Activated naive CD4-positive, alpha-beta T cell treated with anti-CD3 and anti-CD28 coated beads for 36 hours (primary cell): ENCODE results near the gene HMGXB4. TPM values are rescaled to one million over a fixed set of nuclear protein-coding genes. Genes with fewer than 3 reads are reported as not detected.

Source experiments
- CTCF ChIA-PET: fragments of 350-600 bp; sonication (Branson Sonifier 250); formaldehyde crosslinking; loops from one replicate; lab custom pipeline; 2021; ENCODE audit warnings: antibody characterized with exemption; lab: Charles Lee
- DNase-seq: peaks from one replicate; pipeline ENCODE4 v3.0.0-alpha.2; 2020
- H3K27ac Mint-ChIP-seq: one replicate; pipeline ENCODE4 v1.8.0; 2021; ENCODE audit warnings: mild to moderate bottlenecking, mixed read lengths
- H3K27me3 Mint-ChIP-seq: one replicate; pipeline ENCODE4 v1.8.0; 2021; ENCODE audit warnings: low read depth, mixed read lengths
- H3K36me3 Mint-ChIP-seq: one replicate; pipeline ENCODE4 v1.8.0; 2021; ENCODE audit warnings: low read depth, mixed read lengths
- H3K4me1 Mint-ChIP-seq: one replicate; pipeline ENCODE4 v1.8.0; 2021; ENCODE audit warnings: low read depth, mixed read lengths
- H3K4me3 Mint-ChIP-seq: one replicate; pipeline ENCODE4 v1.8.0; 2021; ENCODE audit warnings: mild to moderate bottlenecking, moderate library complexity, mixed read lengths
- H3K9me3 Mint-ChIP-seq: one replicate; pipeline ENCODE4 v1.8.0; 2021; ENCODE audit warnings: mixed read lengths
- intact Hi-C: fragments of 100-400 bp; cut with micrococcal nuclease; formaldehyde crosslinking; loops from one replicate; pipeline ENCODE4 v1.15.1; 2023
- total RNA-seq, 2 experiments: library from RNA; stranded (reverse); gene quantifications; one replicate each; pipeline ENCODE4 v1.2.3, GENCODE V29; 2021

The HMGXB4 gene
- total RNA-seq, 2 experiments from 2014 or later: 36.6 to 38.2 TPM

DNA sequence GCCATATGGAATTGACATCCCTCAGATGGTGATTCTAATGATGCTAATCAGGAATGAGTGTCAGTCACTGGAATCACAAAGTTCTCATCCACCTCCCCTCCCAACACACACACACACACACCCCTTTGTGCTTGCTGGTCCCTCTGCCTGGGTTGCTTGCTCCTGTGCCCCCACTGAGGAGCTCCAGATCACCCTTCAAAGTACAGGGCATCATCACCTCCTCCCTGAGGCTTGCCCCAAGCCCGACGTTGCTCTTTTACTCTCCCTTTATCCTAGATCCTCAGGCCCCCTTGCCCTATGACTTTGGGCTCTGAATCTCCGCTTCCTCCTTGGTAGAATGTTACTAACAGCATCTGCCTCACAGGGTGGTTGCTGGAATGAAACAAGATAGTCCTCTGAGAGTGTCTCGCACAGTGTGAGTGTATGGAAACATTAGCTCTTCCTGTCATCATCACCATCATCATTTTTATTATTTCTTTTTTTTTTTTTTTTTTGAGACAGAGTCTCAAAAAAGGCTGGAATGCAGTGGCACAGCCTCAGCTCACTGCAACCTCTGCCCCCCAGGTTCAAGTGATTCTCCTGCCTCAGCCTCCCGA lies 45.8 kb downstream of the HMGXB4 start:
- Mint-ChIP-seq H3K4me3 (no peak overlapping the region), H3K27ac (no peak overlapping the region), H3K9me3 (no peaks in the 10 kb centered on the region)

GRCh38 chr22:35305525-35306070 lies 48.3 kb downstream of the HMGXB4 start:
- no peak overlapping the region for H3K27ac Mint-ChIP-seq

More for the DNA sequence above, 45.8 kb downstream of the HMGXB4 start:
- DNase-seq: no peak
- no peaks in the 10 kb centered on the region for H3K27me3 Mint-ChIP-seq
- peaks cover 56% of the 10 kb centered on the region for H3K4me1 Mint-ChIP-seq
- CTCF ChIA-PET: interaction anchor here (0.6 kb wide), 1 partner anchor 74 kb away, joined by 5 read pairs; no protein-coding TSS in a partner anchor
- H3K36me3 Mint-ChIP-seq: peaks cover 1% of the 10 kb centered on the region
- intact Hi-C loops: no loop called here

GRCh38 chr22:35306350-35306967 lies 49.2 kb downstream of the HMGXB4 start:
- H3K27ac Mint-ChIP-seq: no peak overlapping the region
- no peak for DNase-seq
- no peaks in the 10 kb centered on the region for H3K9me3 Mint-ChIP-seq
- CTCF ChIA-PET: interaction anchor here (0.9 to 1.7 kb wide), 2 partner anchors 21 to 277 kb away, joined by 3 read pairs; no protein-coding TSS in a partner anchor
- H3K4me3 Mint-ChIP-seq: no peak overlapping the region
- peaks cover 1% of the 10 kb centered on the region for H3K36me3 Mint-ChIP-seq
- intact Hi-C loops: no loop called here
- H3K27me3 Mint-ChIP-seq: no peaks in the 10 kb centered on the region
- peaks cover 76% of the 10 kb centered on the region for H3K4me1 Mint-ChIP-seq

More at GRCh38 chr22:35305525-35306070, 48.3 kb downstream of the HMGXB4 start:
- Mint-ChIP-seq H3K4me3 (no peak overlapping the region), H3K9me3 (no peaks in the 10 kb centered on the region), H3K36me3 (peaks cover 1% of the 10 kb centered on the region), H3K4me1 (peaks cover 72% of the 10 kb centered on the region), H3K27me3 (no peaks in the 10 kb centered on the region)
- intact Hi-C loops: no loop called here
- CTCF ChIA-PET: interaction anchor here (0.9 to 1.1 kb wide), 2 partner anchors 14 to 155 kb away, joined by 3 read pairs; no protein-coding TSS in a partner anchor
- no peak for DNase-seq

DNA sequence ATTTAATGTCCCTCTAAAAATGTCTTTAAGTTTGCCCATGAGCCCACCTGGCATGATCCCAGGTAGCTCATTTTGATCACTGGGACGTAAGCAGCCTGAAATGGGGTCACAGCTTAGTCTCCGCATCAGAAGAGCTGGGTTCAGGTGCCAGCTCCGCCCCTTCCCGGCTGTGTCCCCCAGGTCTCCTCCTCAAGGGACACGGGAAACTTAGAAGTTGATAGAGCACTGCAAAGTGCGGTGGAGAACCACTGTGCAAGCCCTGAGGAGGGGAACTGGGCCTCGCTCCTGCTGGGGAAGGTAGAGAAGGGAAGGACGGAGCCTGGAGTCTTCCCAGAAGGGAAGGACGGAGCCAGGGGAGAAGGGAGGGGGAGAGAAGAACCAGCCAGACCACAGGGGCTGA lies 50.1 kb downstream of the HMGXB4 start:
- CTCF ChIA-PET: interaction anchor here (1.7 kb wide), 1 partner anchor 20 kb away, joined by 3 read pairs; no protein-coding TSS in a partner anchor
- H3K4me1 Mint-ChIP-seq: peaks cover 78% of the 10 kb centered on the region
- H3K27me3 Mint-ChIP-seq: no peaks in the 10 kb centered on the region
- intact Hi-C loops: no loop called here
- peaks cover 1% of the 10 kb centered on the region for H3K36me3 Mint-ChIP-seq
- H3K9me3 Mint-ChIP-seq: no peaks in the 10 kb centered on the region
- no peak overlapping the region for H3K27ac Mint-ChIP-seq
- no peak for DNase-seq
- no peak overlapping the region for H3K4me3 Mint-ChIP-seq

- H3K4me3 Mint-ChIP-seq: no peak overlapping the region
- intact Hi-C loops: no loop called here
- peaks cover 5% of the 10 kb centered on the region for H3K36me3 Mint-ChIP-seq
- no peaks in the 10 kb centered on the region for H3K27me3 Mint-ChIP-seq
- peaks cover 78% of the 10 kb centered on the region for H3K4me1 Mint-ChIP-seq
- no peak overlapping the region for H3K27ac Mint-ChIP-seq
- CTCF ChIA-PET: interaction anchor here (0.6 kb wide), 1 partner anchor 963 kb away, joined by 3 read pairs; no protein-coding TSS in a partner anchor
- DNase-seq: no peak
- no peaks in the 10 kb centered on the region for H3K9me3 Mint-ChIP-seq
Observed at GRCh38 chr22:35307892-35308291, 50.6 kb downstream of the HMGXB4 start.

DNA sequence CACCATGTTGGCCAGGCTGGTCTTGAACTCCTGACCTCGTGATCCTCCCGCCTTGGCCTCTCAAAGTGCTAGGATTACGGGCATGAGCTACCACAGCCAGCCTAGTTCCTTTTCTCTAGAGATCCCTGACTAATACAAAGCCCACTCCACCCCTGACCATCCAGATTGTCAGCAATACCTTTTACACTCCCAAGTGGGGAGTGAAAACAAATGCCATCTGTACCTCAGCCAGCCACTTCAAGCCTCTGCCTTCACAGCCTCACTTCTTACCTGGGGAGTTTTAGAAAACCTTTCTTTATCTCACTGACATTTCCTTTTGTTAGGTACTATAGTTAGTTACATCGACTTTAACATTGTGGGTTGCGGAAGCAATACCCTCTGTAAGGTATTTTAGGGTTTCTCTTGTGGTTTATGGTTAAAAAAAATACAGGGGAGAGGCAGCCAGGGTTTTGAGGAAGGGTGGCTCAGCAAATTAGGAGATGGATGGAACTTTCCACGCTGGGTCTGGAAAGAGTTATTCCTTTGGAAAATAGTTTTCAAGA lies 51.3 kb downstream of the HMGXB4 start:
- no peaks in the 10 kb centered on the region for H3K9me3 Mint-ChIP-seq
- CTCF ChIA-PET: interaction anchor here (0.6 kb wide), 1 partner anchor 962 kb away, joined by 3 read pairs; no protein-coding TSS in a partner anchor
- intact Hi-C loops: no loop called here
- no peak overlapping the region for H3K27ac Mint-ChIP-seq
- peaks cover 80% of the 10 kb centered on the region for H3K4me1 Mint-ChIP-seq
- no peak overlapping the region for H3K4me3 Mint-ChIP-seq
- H3K36me3 Mint-ChIP-seq: peaks cover 5% of the 10 kb centered on the region
- H3K27me3 Mint-ChIP-seq: no peaks in the 10 kb centered on the region
- no peak for DNase-seq

DNA sequence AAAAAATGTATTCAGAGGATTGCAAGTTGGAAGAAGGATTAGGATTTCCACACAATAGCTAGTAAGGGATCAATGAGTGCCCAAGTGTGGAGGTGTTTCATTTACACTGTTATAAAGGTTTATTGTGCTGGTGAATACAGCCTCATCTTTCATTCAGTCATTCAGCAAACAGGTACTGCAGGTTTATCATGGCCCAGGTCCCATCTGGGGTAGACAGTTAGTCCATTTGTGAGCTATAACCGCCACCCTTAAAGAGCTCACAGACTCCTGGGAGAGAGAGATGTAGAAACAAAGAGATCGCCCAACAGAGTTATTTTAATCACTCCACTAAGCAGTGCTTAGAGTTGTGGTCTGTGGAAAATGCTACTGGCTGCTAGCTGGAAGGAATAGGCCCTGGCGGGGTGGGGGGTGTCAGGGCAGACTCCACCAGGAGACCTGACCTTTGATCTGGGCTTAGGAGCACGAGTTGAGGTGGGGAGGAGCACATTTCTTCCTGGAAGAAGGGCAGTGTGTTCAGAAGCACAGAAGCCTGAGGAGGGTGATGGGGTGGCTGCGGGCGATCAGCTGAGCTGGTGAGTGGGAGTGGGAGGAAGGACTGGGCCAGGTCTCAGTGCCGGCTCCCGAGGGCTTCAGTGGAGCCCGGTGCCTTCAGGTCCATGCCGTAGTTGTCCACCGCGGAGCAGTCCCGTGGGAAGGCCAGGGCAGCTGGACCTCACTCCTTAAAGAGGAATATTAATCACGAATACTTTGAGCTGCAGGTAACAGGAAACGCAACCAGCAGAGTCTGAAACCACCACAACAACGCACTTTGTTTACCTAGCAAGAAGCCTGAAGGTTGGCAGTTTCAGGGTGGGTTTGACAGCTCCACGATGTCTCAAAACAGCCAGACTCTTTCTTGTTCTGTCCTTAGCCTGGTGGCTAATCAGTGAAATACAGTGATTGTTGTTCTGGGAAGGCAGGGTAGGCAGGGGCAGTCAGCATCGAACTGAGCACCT lies 53.6 kb downstream of the HMGXB4 start:
- CTCF ChIA-PET: interaction anchor here (0.7 kb wide), 2 partner anchors 11 to 26 kb away, joined by 3 to 4 read pairs; no protein-coding TSS in a partner anchor
- DNase-seq: no peak
- no peaks in the 10 kb centered on the region for H3K9me3 Mint-ChIP-seq
- peak overlapping the region; percentile 42 for H3K27ac Mint-ChIP-seq
- no peaks in the 10 kb centered on the region for H3K27me3 Mint-ChIP-seq
- peaks cover 5% of the 10 kb centered on the region for H3K36me3 Mint-ChIP-seq
- peaks cover 79% of the 10 kb centered on the region for H3K4me1 Mint-ChIP-seq
- intact Hi-C loops: no loop called here
- no peak overlapping the region for H3K4me3 Mint-ChIP-seq

- no peak overlapping the region for H3K27ac Mint-ChIP-seq
- CTCF ChIA-PET: no interaction called here
- no peaks in the 10 kb centered on the region for H3K9me3 Mint-ChIP-seq
- no peak for DNase-seq
- H3K36me3 Mint-ChIP-seq: peaks cover 5% of the 10 kb centered on the region
- intact Hi-C loops: no loop called here
- H3K27me3 Mint-ChIP-seq: no peaks in the 10 kb centered on the region
- peaks cover 73% of the 10 kb centered on the region for H3K4me1 Mint-ChIP-seq
- no peak overlapping the region for H3K4me3 Mint-ChIP-seq
Observed at GRCh38 chr22:35311551-35311999, 54.3 kb downstream of the HMGXB4 start.

DNA sequence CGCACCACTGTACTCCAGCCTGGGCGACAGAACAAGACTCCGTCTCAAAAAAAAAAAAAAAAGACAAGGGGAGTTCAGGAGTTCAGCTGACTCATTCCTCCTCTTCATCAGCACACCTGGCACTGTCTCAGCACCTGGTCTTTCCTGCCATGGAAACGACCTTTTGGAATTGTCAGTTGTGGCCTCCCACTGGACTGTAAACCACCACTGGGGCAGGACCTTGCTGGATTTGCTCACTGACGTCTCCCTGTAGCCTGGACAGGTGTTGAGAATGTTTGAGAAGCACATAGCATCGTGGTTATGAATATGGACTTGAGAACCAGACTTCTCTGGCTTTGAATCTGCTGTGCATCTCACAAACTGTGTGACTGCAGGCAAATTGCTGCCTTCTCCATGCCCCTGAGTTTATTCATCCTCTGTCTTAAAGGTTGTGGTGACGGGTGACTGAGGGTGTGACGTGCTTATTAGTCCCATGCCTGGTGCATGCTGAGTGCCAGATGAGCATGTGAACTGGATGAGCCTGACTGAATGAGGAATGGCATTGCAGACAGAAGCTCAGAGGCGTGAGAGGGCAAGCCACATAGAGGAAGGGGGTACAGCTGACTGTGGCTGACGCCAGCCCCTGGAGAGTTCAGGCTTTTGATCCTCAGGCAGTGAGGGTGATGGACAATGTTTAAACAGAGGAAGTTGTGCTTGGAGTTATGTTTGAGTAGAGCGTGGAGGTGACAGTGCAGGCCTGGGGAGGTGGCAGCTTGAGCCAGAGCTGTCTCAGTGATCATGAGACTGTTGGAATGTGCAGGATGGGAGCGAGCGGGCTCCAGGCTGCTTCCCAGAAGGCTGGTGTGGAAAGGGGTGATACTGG lies 55.1 kb downstream of the HMGXB4 start:
- Mint-ChIP-seq H3K36me3 (peaks cover 5% of the 10 kb centered on the region), H3K9me3 (no peaks in the 10 kb centered on the region), H3K4me1 (peaks cover 64% of the 10 kb centered on the region), H3K4me3 (no peak overlapping the region), H3K27ac (no peak overlapping the region), H3K27me3 (no peaks in the 10 kb centered on the region)
- no peak for DNase-seq
- intact Hi-C loops: no loop called here
- CTCF ChIA-PET: no interaction called here

DNA sequence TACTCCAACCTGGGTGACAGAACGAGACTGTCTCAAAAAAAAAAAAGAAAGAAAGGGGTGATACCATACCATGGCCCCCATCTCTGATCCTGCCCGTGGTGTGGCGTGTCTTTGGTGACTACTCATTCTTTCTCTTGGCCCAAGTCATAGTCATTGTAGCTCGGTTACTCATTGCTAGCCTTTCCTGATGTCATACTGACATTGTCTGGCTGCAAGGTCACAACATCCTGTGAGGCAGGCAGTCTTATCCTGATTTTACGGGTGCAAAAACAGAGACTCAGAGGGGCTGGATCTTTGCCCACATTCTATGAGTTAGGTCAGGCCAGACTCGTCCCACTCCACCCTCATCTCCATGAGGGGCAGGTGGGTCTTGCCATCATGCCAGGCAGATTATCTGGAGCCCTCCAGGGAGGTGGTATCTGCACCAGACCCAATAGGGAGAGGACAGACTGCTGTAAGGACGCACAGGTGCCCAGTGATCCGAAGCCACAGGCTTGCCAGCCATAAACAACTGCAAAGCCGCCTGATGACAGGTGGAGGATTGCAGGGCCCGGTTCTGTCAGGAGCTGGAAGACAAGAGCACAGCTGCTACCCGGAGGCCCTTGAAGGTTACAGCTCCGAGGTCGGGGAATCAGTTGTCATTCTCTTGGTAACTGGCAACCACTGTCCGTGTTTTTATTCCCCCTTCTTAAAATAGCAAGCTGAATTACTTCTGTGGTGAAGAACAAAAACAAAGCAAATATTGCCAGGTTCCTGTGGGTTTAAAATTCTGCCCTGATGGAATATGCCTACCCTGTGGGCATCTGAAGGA lies 56.2 kb downstream of the HMGXB4 start:
- H3K27ac Mint-ChIP-seq: no peak overlapping the region
- peaks cover 5% of the 10 kb centered on the region for H3K36me3 Mint-ChIP-seq
- peaks cover 54% of the 10 kb centered on the region for H3K4me1 Mint-ChIP-seq
- CTCF ChIA-PET: no interaction called here
- DNase-seq: peak; percentile 51
- H3K9me3 Mint-ChIP-seq: no peaks in the 10 kb centered on the region
- intact Hi-C loops: no loop called here
- no peak overlapping the region for H3K4me3 Mint-ChIP-seq
- no peaks in the 10 kb centered on the region for H3K27me3 Mint-ChIP-seq
